ENCODE results near the gene RAD9B.
"Not testable (repeated sequence)": the region's sequence is repeated elsewhere in the genome, so short reads cannot be mapped to it uniquely, and the experiment has no call there.

RAD9B gene

GRCh38 chr12:110501752-110502738 is at the start of gene RAD9B, which contains the start of gene VPS29:
Gene RAD9B (plus strand): TSS chr12:110502331. CDS start chr12:110502338, 7 bp downstream.
Gene VPS29 (minus strand): TSS chr12:110502111. CDS start chr12:110502051, 60 bp downstream.
- peak within 1 kb of the TSS; percentile 69 for H2AFZ ChIP-seq (ENCODE audit: low read depth)
- peaks cover 25% of the 10 kb centered on the region; the same call in 1 of the 2 replicates for H3K79me2 ChIP-seq (ENCODE audit: insufficient read depth, low read depth)
- no peak for TF ChIP-seq CTCF (conservative IDR thresholded peaks at IDR 0.05; ENCODE audit: low read depth, low read length)
- no peaks in the 10 kb centered on the region for H3K27me3 ChIP-seq (ENCODE audit: insufficient read depth, low read depth)
- peak within 1 kb of the TSS; percentile 69; the same call in 1 of the 2 replicates for H3K9ac ChIP-seq
- peaks cover 19% of the 10 kb centered on the region for H3K4me1 ChIP-seq (ENCODE audit: low read depth, poor library complexity, severe bottlenecking)
- peak within 1 kb of the TSS; percentile 57 for H3K27ac ChIP-seq
- no peaks in the 10 kb centered on the region for H3K36me3 ChIP-seq (ENCODE audit: insufficient read depth)
- no peaks in the 10 kb centered on the region for H4K20me1 ChIP-seq (ENCODE audit: insufficient read depth)
- H3K4me2 ChIP-seq = peak within 1 kb of the TSS; percentile 48
- H3K4me3 ChIP-seq (IDR thresholded peaks at IDR 0.05; ENCODE audit: insufficient read depth, low read depth, low read length) = no peak within 1 kb of the TSS

GRCh38 chr12:110453569-110454296 is 48.4 kb upstream of the RAD9B start:
- Histone ChIP-seq H3K4me1 (ENCODE audit: low read depth, poor library complexity, severe bottlenecking) (no peaks in the 10 kb centered on the region), H3K27me3 (ENCODE audit: insufficient read depth, low read depth) (no peaks in the 10 kb centered on the region), H3K4me3 (IDR thresholded peaks at IDR 0.05; ENCODE audit: insufficient read depth, low read depth, low read length) (no peak overlapping the region), H4K20me1 (ENCODE audit: insufficient read depth) (no peaks in the 10 kb centered on the region), H3K36me3 (ENCODE audit: insufficient read depth) (no peaks in the 10 kb centered on the region), H3K79me2 (ENCODE audit: insufficient read depth, low read depth) (peaks cover 9% of the 10 kb centered on the region; the same call in 1 of the 2 replicates), H3K4me2 (no peak overlapping the region), H2AFZ (ENCODE audit: low read depth) (no peak overlapping the region), H3K27ac (no peak overlapping the region), H3K9ac (no peak overlapping the region)
- no peak for TF ChIP-seq CTCF (conservative IDR thresholded peaks at IDR 0.05; ENCODE audit: low read depth, low read length)

DNA sequence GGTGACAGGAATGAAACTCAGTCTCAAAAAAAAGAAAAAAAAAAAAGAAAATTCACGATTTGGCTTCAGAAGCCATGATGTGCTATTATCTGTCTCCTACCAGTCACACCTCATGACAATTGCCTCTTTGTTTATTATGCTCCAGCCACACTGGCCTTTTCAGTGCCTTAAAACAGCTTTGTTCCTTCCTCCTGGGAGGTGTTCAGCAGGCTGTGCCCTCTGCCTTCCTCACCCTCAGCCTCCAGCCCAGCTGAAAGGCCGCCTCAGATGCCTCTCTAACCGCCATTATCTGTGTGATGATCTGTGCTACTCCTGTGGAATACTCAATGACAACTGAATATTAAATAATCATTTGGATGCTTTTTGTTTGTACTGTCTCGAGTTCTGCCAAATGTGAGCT is 43.4 kb upstream of the RAD9B start:
- Histone ChIP-seq H3K4me1 (ENCODE audit: low read depth, poor library complexity, severe bottlenecking) (no peaks in the 10 kb centered on the region), H3K36me3 (ENCODE audit: insufficient read depth) (no peaks in the 10 kb centered on the region), H4K20me1 (ENCODE audit: insufficient read depth) (no peaks in the 10 kb centered on the region), H3K4me3 (IDR thresholded peaks at IDR 0.05; ENCODE audit: insufficient read depth, low read depth, low read length) (no peak overlapping the region), H3K27ac (no peak overlapping the region), H2AFZ (ENCODE audit: low read depth) (no peak overlapping the region), H3K27me3 (ENCODE audit: insufficient read depth, low read depth) (no peaks in the 10 kb centered on the region), H3K79me2 (ENCODE audit: insufficient read depth, low read depth) (no peaks in the 10 kb centered on the region), H3K4me2 (no peak overlapping the region), H3K9ac (no peak overlapping the region)
- TF ChIP-seq CTCF (conservative IDR thresholded peaks at IDR 0.05; ENCODE audit: low read depth, low read length) = no peak

DNA sequence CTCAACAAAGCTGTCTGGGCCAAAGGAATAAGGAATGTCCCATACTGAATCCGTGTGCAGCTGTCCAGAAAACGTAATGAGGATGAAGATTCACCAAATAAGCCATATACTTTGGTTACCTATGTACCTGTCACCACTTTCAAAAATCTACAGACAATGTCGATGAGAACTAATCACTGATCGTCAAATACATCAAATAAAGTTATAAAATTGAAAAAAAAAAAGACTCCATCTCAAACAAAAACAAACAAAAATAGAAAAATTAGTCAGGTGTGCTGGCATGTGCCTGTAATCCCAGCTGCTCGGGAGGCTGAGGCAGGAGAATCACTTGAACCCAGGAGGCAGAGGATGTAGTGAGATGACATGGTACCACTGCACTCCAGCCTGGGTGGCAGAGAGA is 40.9 kb upstream of the RAD9B start:
- not testable (repeated sequence) for H2AFZ ChIP-seq (ENCODE audit: low read depth); H3K4me3 ChIP-seq (IDR thresholded peaks at IDR 0.05; ENCODE audit: insufficient read depth, low read depth, low read length); H3K9ac ChIP-seq; H3K79me2 ChIP-seq (ENCODE audit: insufficient read depth, low read depth); H3K27ac ChIP-seq; H4K20me1 ChIP-seq (ENCODE audit: insufficient read depth); H3K36me3 ChIP-seq (ENCODE audit: insufficient read depth); H3K4me1 ChIP-seq (ENCODE audit: low read depth, poor library complexity, severe bottlenecking); H3K27me3 ChIP-seq (ENCODE audit: insufficient read depth, low read depth); H3K4me2 ChIP-seq

Measured in KMS-11 (cell line).